Measurements from ENCODE around the gene SLFN12L. TPM values are rescaled to one million over a fixed set of nuclear protein-coding genes. Genes with fewer than 3 reads are reported as not detected.

Gene SLFN12L
- polyA plus RNA-seq, 1 donor (not counting 4 experiments of a cell fraction or from before 2014, with no cell fraction given), result 0.09 TPM

- DNase-seq (ENCODE audit: low read depth, low spot score), result no peak
- Histone ChIP-seq H3K27ac (ENCODE audit: control insufficient read depth, insufficient read depth, low read length) (no peak overlapping the region), H3K4me2 (ENCODE audit: control insufficient read depth, extremely low read depth, insufficient read depth, low read depth, low read length) (no peak overlapping the region), H3K9me1 (ENCODE audit: control insufficient read depth, extremely low read depth, insufficient read depth, low read length) (no peaks in the 10 kb centered on the region), H3K36me3 (ENCODE audit: control insufficient read depth in 2 of 2, extremely low read depth in 1 of 2, insufficient read depth in 2 of 2, low read length in 2 of 2) (no peaks in the 10 kb centered on the region), H2AFZ (ENCODE audit: control insufficient read depth, low read length) (no peak overlapping the region), H3K4me3 (ENCODE audit: control insufficient read depth in 2 of 3, extremely low read depth in 1 of 3, insufficient read depth in 2 of 3, low read depth in 1 of 3, low read length in 3 of 3) (no peak overlapping the region), H3K4me1 (ENCODE audit: control insufficient read depth, extremely low read depth, insufficient read depth, low read length) (no peaks in the 10 kb centered on the region), H4K20me1 (ENCODE audit: control insufficient read depth, extremely low read depth, insufficient read depth, low read length) (no peaks in the 10 kb centered on the region), H3K9me3 (ENCODE audit: control insufficient read depth, low read depth, low read length) (no peaks in the 10 kb centered on the region), H3K9ac (ENCODE audit: control insufficient read depth, extremely low read depth, insufficient read depth, low read length) (no peak overlapping the region), H3K27me3 (ENCODE audit: control insufficient read depth, extremely low read depth, insufficient read depth, low read length) (peaks cover 4% of the 10 kb centered on the region), H3K79me2 (ENCODE audit: control insufficient read depth, insufficient read depth, low read length) (no peaks in the 10 kb centered on the region)
- peak; percentile 55 for FAIRE-seq
- no peak for TF ChIP-seq CTCF (optimal IDR thresholded peaks at IDR 0.05 in 1 of 3, IDR thresholded peaks at IDR 0.05 in 1 of 3, conservative IDR thresholded peaks at IDR 0.05 in 1 of 3; ENCODE audit: extremely low read depth in 1 of 3, insufficient read depth in 2 of 3, low read length in 3 of 3)
- TF ChIP-seq EZH2 (IDR thresholded peaks at IDR 0.05; ENCODE audit: low read length), result no peak
- dilution Hi-C loops (cut with MboI; ENCODE audit: extremely low pct_ligation_motif_present, low sequenced_read_pairs), result no loop called here
Measured at GRCh38 chr17:35548978-35549377, 11.5 kb upstream of the SLFN12L start.

- Histone ChIP-seq H3K27me3 (ENCODE audit: control insufficient read depth, extremely low read depth, insufficient read depth, low read length) (peaks cover 4% of the 10 kb centered on the region), H2AFZ (ENCODE audit: control insufficient read depth, low read length) (no peak overlapping the region), H3K9ac (ENCODE audit: control insufficient read depth, extremely low read depth, insufficient read depth, low read length) (no peak overlapping the region), H3K36me3 (ENCODE audit: control insufficient read depth in 2 of 2, extremely low read depth in 1 of 2, insufficient read depth in 2 of 2, low read length in 2 of 2) (no peaks in the 10 kb centered on the region), H4K20me1 (ENCODE audit: control insufficient read depth, extremely low read depth, insufficient read depth, low read length) (no peaks in the 10 kb centered on the region), H3K79me2 (ENCODE audit: control insufficient read depth, insufficient read depth, low read length) (no peaks in the 10 kb centered on the region), H3K9me3 (ENCODE audit: control insufficient read depth, low read depth, low read length) (no peaks in the 10 kb centered on the region), H3K4me1 (ENCODE audit: control insufficient read depth, extremely low read depth, insufficient read depth, low read length) (no peaks in the 10 kb centered on the region), H3K9me1 (ENCODE audit: control insufficient read depth, extremely low read depth, insufficient read depth, low read length) (no peaks in the 10 kb centered on the region), H3K4me3 (ENCODE audit: control insufficient read depth in 2 of 3, extremely low read depth in 1 of 3, insufficient read depth in 2 of 3, low read depth in 1 of 3, low read length in 3 of 3) (no peak overlapping the region), H3K27ac (ENCODE audit: control insufficient read depth, insufficient read depth, low read length) (no peak overlapping the region), H3K4me2 (ENCODE audit: control insufficient read depth, extremely low read depth, insufficient read depth, low read depth, low read length) (no peak overlapping the region)
- dilution Hi-C loops (cut with MboI; ENCODE audit: extremely low pct_ligation_motif_present, low sequenced_read_pairs), result no loop called here
- no peak for TF ChIP-seq CTCF (optimal IDR thresholded peaks at IDR 0.05 in 1 of 3, IDR thresholded peaks at IDR 0.05 in 1 of 3, conservative IDR thresholded peaks at IDR 0.05 in 1 of 3; ENCODE audit: extremely low read depth in 1 of 3, insufficient read depth in 2 of 3, low read length in 3 of 3)
- TF ChIP-seq EZH2 (IDR thresholded peaks at IDR 0.05; ENCODE audit: low read length), result no peak
- no peak for DNase-seq (ENCODE audit: low read depth, low spot score)
- FAIRE-seq, result no peak
Measured at GRCh38 chr17:35548208-35548810, 10.8 kb upstream of the SLFN12L start.

All from keratinocyte (primary cell).